GM19455 (cell line): ENCODE measurements around the gene OSM.

Experiments
- ATAC-seq: cut with Tn5 transposase; IDR thresholded peaks from one replicate; pipeline ENCODE4 v1.9.1; 2021; ENCODE audit not compliant: unreplicated experiment

OSM gene

DNA sequence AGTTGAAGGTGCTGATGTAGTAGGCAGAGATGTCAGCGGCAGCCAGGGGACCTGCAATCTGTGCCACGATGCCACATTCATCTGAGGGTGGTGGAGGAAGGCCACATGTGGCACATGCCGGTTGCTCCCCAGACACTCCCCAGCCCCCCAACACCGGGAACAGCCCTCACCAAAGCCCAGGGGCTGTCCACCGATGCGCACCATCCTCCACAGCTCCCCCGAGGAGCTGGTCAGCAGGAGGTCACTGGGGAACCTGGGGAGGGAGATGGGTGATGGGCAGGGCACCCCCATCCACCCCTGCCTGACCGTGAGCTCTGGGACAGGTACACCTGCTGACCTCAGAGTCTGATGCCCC lies 19.2 kb upstream of the OSM start:
- no peak for ATAC-seq

GRCh38 chr22:30285176-30285845 lies 18.7 kb upstream of the OSM start:
- no peak for ATAC-seq

GRCh38 chr22:30284666-30285065 lies 18.0 kb upstream of the OSM start:
- no peak for ATAC-seq

DNA sequence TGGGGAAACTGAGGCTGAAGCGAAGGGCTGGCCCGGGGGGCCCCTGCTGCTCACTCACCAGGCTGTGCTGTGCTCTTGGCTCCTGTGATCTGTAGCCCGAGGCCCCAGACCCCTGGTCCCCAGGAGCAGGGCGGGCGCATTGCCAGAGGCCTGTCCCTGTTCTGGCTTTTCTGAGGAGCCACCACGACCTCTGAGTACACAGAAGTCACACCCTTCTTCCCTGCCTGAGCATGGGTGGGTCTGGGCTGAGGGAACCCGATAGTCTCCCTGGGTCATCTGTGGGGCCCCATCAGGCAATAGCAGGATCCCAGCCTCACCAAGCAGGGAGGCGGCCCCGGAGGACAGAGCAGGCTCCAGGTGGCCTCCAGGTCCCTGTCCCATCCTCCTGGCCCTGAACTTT lies 17.5 kb upstream of the OSM start:
- ATAC-seq, result no peak

DNA sequence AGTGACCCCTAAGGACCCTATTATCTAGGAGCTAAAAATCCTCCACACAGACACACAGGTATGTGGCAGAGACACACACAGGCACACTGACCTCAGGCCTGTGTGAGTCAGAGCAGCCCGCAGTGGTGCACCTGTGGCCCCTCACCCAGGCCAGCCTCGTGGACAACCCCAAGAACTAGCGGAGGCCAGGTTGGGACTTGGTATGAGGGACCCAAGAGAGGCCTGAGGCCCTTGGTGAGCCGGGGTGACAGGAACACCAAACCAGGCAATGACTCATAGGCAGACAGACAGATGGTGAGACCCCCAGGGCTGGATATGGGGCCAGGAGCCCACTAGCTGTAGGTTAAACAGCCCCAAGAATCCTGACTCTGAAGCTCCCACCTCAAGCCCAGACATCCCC lies 16.7 kb upstream of the OSM start:
- no peak for ATAC-seq

DNA sequence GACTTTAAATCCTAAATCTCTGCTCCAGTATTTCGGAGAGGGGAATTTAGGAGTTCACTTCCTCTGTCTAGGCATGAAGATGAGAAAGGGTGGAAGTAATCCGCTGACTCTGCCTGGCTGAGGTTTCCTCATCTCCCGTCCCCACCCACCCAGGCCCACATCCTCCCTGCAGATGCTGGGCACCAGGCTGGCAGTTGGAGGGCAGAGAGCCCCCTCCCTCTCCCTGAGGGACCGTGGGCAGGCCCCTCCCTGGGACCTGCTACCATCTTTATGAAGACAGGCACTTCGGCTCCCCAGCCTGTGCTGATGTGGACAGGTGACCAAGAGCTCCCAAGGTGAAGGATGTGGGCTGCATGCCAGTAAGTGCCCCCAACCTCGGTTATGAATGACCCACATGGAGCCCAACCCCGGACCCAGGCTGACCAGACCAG lies 16.0 kb upstream of the OSM start:
- no peak for ATAC-seq

- no peak for ATAC-seq
Measured at GRCh38 chr22:30280505-30280904, 13.9 kb upstream of the OSM start.

DNA sequence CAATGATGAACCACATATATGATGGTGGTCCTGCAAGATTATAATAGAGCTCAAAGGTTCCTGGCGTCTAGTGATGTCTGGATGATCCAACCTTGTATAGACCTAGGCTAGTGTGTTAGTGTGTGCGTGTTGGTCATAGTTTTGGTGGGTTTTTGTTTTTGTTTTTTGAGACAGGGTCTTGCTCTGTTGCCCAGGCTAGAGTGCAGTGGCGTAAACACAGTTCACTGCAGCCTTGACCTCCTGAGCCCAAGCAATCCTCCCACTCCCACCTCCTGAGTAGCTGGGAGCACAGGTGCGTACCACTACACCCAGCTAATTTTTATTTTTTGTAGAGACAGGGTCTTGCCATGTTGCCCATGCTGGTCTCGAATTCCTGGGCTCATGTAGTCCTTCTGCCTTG lies 13.3 kb upstream of the OSM start:
- ATAC-seq, result no peak

- ATAC-seq, result no peak
Measured at GRCh38 chr22:30279046-30279788, 12.6 kb upstream of the OSM start.

- ATAC-seq, result no peak
Measured at GRCh38 chr22:30277547-30278344, 11.1 kb upstream of the OSM start.

DNA sequence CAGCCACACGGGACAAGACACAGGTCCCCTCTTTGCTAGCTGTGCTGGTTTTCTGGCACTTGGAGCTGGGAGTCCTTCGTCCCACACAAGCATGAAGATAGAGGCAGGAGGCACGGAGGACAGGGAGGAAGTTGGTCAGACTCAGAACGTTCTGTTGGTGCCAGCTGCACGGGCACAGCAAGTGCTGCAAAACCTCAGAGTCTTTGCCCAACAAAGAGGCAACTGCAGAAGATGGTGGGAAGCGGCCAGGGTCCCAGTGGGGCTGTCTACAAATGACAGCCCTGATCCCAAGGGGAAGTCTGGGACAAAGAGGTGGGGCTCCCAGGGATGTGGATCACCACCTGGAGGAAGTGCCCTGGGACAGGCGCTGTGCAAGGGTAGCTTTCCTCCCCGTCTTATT lies 9.4 kb upstream of the OSM start:
- ATAC-seq, result no peak

GRCh38 chr22:30275625-30276024 lies 9.0 kb upstream of the OSM start:
- ATAC-seq, result no peak

- ATAC-seq, result no peak
Measured at GRCh38 chr22:30274437-30274812, 7.8 kb upstream of the OSM start.

GRCh38 chr22:30273711-30274436 lies 7.2 kb upstream of the OSM start:
- ATAC-seq, result no peak

GRCh38 chr22:30272781-30273601 lies 6.3 kb upstream of the OSM start:
- ATAC-seq, result no peak

DNA sequence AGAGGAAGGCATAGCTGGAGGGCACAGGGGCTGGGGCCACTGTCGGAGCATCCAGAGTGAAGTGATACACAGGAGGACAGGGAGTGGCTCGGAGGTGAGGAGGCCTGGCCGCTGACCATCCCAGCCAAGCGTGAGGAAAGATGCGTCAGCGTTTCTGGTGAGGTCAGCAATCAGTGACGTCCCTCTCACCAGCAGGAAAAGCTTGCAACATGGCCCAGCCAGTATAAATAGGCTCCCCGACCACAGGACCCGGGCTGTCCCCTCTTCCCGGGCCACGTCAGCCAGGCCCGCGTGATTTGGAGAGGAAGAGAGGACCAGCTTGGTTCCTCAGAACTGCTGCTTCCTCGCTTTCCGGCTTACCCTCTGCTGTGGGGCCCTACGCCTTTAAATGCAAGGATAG lies 4.2 kb upstream of the OSM start:
- ATAC-seq, result no peak

- no peak for ATAC-seq
Measured at GRCh38 chr22:30268331-30268730, 1.7 kb upstream of the OSM start.

DNA sequence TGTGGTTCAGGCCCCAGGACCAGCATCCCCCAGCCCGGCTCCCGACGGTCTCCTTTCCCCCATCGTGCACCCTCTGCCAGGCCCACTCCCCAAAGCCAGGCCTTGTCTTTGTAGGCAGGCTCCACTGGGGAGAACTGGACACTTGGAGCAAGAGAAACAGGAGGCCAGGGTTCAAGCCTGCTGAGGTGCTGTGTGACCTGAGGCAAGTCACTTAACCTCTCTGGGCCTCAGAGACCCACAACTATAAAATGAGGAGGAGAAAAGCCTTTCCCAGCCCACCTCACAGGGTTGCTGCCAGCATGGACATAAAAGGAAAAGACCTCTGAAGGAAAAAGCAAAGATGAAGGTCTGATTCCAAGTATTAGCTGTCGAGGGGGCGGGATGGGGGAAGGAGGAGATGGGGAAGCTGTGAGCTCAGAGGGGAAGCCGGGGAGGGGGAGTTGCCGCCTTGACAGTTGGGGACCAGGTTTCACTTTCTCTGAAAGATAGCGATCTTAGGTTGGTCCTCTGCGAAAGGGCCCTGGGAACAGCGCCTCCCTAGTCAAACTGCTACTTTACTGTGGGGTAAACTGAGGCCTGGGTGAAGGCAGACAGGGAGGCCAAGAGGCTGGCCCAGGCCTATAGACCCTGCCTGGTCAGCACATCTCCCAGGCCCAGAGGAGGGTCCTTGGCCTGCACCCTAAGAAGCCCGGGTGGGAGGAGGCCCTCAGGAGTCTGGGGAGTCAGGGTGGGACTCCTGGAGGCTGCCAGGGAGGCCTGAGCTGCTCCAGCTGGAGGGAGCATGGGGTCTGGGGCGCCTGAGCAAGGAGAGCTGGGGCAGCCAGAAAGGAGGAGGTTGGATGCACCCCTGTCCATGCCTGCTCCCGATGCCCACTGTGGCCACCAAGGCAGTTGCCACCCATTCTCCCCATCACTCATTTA lies 991 bp upstream of the OSM start:
- no peak for ATAC-seq

GRCh38 chr22:30265823-30266444 lies 717 bp downstream of the OSM start:
- ATAC-seq, result peak; percentile 76
